HEK293 (cell line): ENCODE results near the gene AGAP1.
A peak's percentile ranks its signal among the peaks of the same experiment; 100 is the strongest.

Source experiments
- CTCF ChIA-PET: fragments of 350-600 bp; formaldehyde crosslinking; extraction: SDS; loops from one replicate; lab custom pipeline; 2021; ENCODE audit warnings: antibody characterized with exemption; lab: Yijun Ruan, JAX
- POLR2A ChIA-PET: fragments of 300-600 bp; formaldehyde crosslinking; extraction: SDS; loops from one replicate; lab custom pipeline; 2020; ENCODE audit warnings: antibody characterized with exemption, inconsistent platforms; lab: Yijun Ruan, JAX
- H3K27ac ChIP-seq: fragments of 200-500 bp; sonication (Bioruptor generic); 2 replicates; pipeline ENCODE4 v1.5.1; 2014; ENCODE audit warnings: low read depth, low read length, control low read depth, inconsistent platforms; ENCODE audit errors: extremely low read depth
- H3K36me3 ChIP-seq, 2 experiments: fragments of 200-500 bp in 1 of 2; sonication (Bioruptor generic) in 1 of 2; 1 replicate in 1 of 2; 2 replicates in 1 of 2; pipeline ENCODE4 v1.5.1; 2014 to 2017; ENCODE audit warnings: inconsistent platforms in 2 of 2, low read length in 2 of 2; ENCODE audit not compliant: control insufficient read depth in 2 of 2, insufficient read depth in 1 of 2
- H3K4me1 ChIP-seq: fragments of 200-500 bp; sonication (Bioruptor generic); 2 replicates; pipeline ENCODE4 v1.5.1; 2014; ENCODE audit warnings: mild to moderate bottlenecking, low read length, inconsistent platforms; ENCODE audit not compliant: control insufficient read depth, insufficient read depth
- H3K4me3 ChIP-seq: 2 replicates; pipeline ENCODE4 v1.5.1; 2011; ENCODE audit warnings: low read depth, mild to moderate bottlenecking, control low read depth, low read length, moderate library complexity
- H3K9me3 ChIP-seq: fragments of 200-500 bp; sonication (Bioruptor generic); 2 replicates; pipeline ENCODE4 v1.5.1; 2014; ENCODE audit warnings: low read depth, low read length, inconsistent platforms; ENCODE audit not compliant: control insufficient read depth, insufficient read depth
- BCL11A ChIP-seq: fragments of 450-650 bp; formaldehyde crosslinking; IDR thresholded peaks from 2 replicates; pipeline ENCODE4 v1.5.1; 2016; ENCODE audit warnings: low read depth, missing biosample characterization, missing genetic modification characterization
- FEZF1 ChIP-seq: fragments of 450-650 bp; formaldehyde crosslinking; IDR thresholded peaks from 2 replicates; pipeline ENCODE4 v1.5.1; 2016; ENCODE audit warnings: missing biosample characterization, missing genetic modification characterization
- SETDB1 ChIP-seq: IDR thresholded peaks from one replicate; pipeline ENCODE4 v1.6.1; 2017; ENCODE audit warnings: mild to moderate bottlenecking, low read length, moderate library complexity, mixed read lengths; ENCODE audit not compliant: insufficient read length
- ZEB2 ChIP-seq: fragments of 450-650 bp; formaldehyde crosslinking; IDR thresholded peaks from 2 replicates; pipeline ENCODE4 v1.5.1; 2016; ENCODE audit warnings: missing biosample characterization, missing genetic modification characterization
- ZFHX2 ChIP-seq: fragments of 450-650 bp; formaldehyde crosslinking; conservative IDR thresholded peaks from 2 replicates; pipeline ENCODE4 v1.5.1; 2016; ENCODE audit warnings: missing biosample characterization, missing genetic modification characterization
- ZNF133 ChIP-seq: fragments of 450-650 bp; formaldehyde crosslinking; IDR thresholded peaks from 2 replicates; pipeline ENCODE4 v1.5.1; 2016; ENCODE audit warnings: missing biosample characterization, missing genetic modification characterization
- ZNF155 ChIP-seq: fragments of 450-650 bp; formaldehyde crosslinking; IDR thresholded peaks from 2 replicates; pipeline ENCODE4 v1.5.1; 2016; ENCODE audit warnings: missing biosample characterization, missing genetic modification characterization
- ZNF169 ChIP-seq: fragments of 450-650 bp; formaldehyde crosslinking; IDR thresholded peaks from 2 replicates; pipeline ENCODE4 v1.5.1; 2016; ENCODE audit warnings: missing biosample characterization, missing genetic modification characterization
- ZNF202 ChIP-seq: fragments of 450-650 bp; formaldehyde crosslinking; IDR thresholded peaks from 2 replicates; pipeline ENCODE4 v1.5.1; 2016; ENCODE audit warnings: missing biosample characterization, missing genetic modification characterization, borderline replicate concordance
- ZNF501 ChIP-seq: fragments of 450-650 bp; formaldehyde crosslinking; IDR thresholded peaks from 2 replicates; pipeline ENCODE4 v1.5.1; 2016; ENCODE audit warnings: missing biosample characterization, missing genetic modification characterization
- ZNF514 ChIP-seq: fragments of 450-650 bp; formaldehyde crosslinking; IDR thresholded peaks from 2 replicates; pipeline ENCODE4 v1.5.1; 2016; ENCODE audit warnings: missing biosample characterization, missing genetic modification characterization
- ZNF521 ChIP-seq: fragments of 450-650 bp; formaldehyde crosslinking; IDR thresholded peaks from 2 replicates; pipeline ENCODE4 v1.5.1; 2017; ENCODE audit warnings: missing biosample characterization, mild to moderate bottlenecking, missing genetic modification characterization
- ZNF791 ChIP-seq: fragments of 450-650 bp; formaldehyde crosslinking; IDR thresholded peaks from 2 replicates; pipeline ENCODE4 v1.5.1; 2016; ENCODE audit warnings: missing biosample characterization, missing genetic modification characterization
- TF ChIP-seq, protein P1 (sequence below): fragments of 450-650 bp; formaldehyde crosslinking; IDR thresholded peaks from 2 replicates; pipeline ENCODE4 v1.5.1; 2017; ENCODE audit warnings: missing biosample characterization, missing genetic modification characterization
- TF ChIP-seq, protein P2 (sequence below): sonication (generic); formaldehyde crosslinking; IDR thresholded peaks from 2 replicates; pipeline ENCODE4 v1.8.1; 2022; ENCODE audit warnings: mild to moderate bottlenecking, moderate library complexity, missing genetic modification reagents
- TF ChIP-seq, protein P3 (sequence below): fragments of 450-650 bp; formaldehyde crosslinking; IDR thresholded peaks from 2 replicates; pipeline ENCODE4 v1.5.1; 2016; ENCODE audit warnings: missing biosample characterization, missing genetic modification characterization, borderline replicate concordance
- TF ChIP-seq, protein P4 (sequence below): fragments of 450-650 bp; IDR thresholded peaks from 2 replicates; pipeline ENCODE4 v1.5.1; 2018; ENCODE audit warnings: missing biosample characterization, missing genetic modification characterization

The AGAP1 gene

DNA sequence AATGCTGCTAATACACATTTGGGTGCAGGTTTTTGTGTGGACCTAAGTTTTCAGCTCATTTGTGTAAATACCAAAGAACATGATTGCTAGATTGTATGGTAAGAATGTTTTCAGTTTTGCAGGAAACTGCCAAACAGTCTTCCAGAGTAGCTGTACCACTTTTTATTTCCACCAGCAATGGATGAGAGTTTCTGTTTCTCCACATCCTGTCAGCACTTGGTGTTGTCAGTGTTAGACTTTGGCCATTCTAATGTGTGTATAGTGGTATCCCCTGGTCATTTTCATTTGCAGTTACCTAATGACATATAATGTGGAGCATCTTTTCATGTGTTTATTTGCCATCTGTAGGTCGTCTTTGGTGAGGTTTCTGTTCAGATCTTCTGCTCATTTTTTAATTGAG is 337.9 kb downstream of the AGAP1 start:
- H3K27ac ChIP-seq = no peak overlapping the region
- POLR2A ChIA-PET = no interaction called here
- CTCF ChIA-PET = interaction anchor here (0.7 kb wide), 1 partner anchor 156 kb away, joined by 3 read pairs; no protein-coding TSS in a partner anchor
- no peaks in the 10 kb centered on the region for H3K4me1 ChIP-seq
- no peak for TF ChIP-seq FEZF1 (tag by site-specific recombination)
- TF ChIP-seq, protein P1, sequence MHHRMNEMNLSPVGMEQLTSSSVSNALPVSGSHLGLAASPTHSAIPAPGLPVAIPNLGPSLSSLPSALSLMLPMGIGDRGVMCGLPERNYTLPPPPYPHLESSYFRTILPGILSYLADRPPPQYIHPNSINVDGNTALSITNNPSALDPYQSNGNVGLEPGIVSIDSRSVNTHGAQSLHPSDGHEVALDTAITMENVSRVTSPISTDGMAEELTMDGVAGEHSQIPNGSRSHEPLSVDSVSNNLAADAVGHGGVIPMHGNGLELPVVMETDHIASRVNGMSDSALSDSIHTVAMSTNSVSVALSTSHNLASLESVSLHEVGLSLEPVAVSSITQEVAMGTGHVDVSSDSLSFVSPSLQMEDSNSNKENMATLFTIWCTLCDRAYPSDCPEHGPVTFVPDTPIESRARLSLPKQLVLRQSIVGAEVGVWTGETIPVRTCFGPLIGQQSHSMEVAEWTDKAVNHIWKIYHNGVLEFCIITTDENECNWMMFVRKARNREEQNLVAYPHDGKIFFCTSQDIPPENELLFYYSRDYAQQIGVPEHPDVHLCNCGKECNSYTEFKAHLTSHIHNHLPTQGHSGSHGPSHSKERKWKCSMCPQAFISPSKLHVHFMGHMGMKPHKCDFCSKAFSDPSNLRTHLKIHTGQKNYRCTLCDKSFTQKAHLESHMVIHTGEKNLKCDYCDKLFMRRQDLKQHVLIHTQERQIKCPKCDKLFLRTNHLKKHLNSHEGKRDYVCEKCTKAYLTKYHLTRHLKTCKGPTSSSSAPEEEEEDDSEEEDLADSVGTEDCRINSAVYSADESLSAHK (tag by site-specific recombination) = 0 out of 2 replicates have a peak, but pooled peaks have one; percentile 14
- TF ChIP-seq ZNF514 = no peak
- TF ChIP-seq, all 188 proteins: peak for 1
- Histone ChIP-seq H3K36me3 (peaks cover 0 to 3% of the 10 kb centered on the region in 2 experiments; a peak in 1 of 3 replicates), H3K9me3 (no peaks in the 10 kb centered on the region), H3K4me3 (no peak overlapping the region)

DNA sequence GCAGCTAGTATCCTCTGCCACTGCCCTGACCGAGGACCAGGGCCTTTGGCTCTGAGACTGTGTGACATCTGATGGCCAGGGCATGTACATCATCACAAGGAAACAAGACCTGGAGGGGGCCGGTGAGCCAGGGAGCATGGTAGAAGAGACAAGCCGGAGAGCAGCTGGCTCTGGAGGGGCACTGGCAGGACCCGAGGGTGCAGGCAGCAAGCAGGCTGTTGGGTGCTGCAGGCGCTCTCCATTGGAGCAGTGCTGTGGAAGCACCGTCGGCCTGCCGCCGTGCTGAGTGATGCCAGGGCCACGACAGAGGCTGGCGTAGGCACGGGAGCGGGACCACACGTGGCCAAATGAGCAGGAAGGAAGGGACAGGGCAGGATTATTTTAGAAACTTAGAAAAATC is 339.1 kb downstream of the AGAP1 start:
- H3K4me3 ChIP-seq = no peak overlapping the region
- no peak overlapping the region for H3K27ac ChIP-seq
- H3K36me3 ChIP-seq = peaks cover 0 to 3% of the 10 kb centered on the region in 2 experiments; a peak in 1 of 3 replicates
- H3K9me3 ChIP-seq = no peaks in the 10 kb centered on the region
- CTCF ChIA-PET = no interaction called here
- no peaks in the 10 kb centered on the region for H3K4me1 ChIP-seq
- TF ChIP-seq ZNF501 (tag by site-specific recombination) = no peak
- no peak for TF ChIP-seq ZEB2 (tag by site-specific recombination)
- TF ChIP-seq, protein P2, sequence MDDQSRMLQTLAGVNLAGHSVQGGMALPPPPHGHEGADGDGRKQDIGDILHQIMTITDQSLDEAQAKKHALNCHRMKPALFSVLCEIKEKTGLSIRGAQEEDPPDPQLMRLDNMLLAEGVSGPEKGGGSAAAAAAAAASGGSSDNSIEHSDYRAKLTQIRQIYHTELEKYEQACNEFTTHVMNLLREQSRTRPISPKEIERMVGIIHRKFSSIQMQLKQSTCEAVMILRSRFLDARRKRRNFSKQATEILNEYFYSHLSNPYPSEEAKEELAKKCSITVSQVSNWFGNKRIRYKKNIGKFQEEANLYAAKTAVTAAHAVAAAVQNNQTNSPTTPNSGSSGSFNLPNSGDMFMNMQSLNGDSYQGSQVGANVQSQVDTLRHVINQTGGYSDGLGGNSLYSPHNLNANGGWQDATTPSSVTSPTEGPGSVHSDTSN (CRISPR knock-in tag) = no peak
- TF ChIP-seq, all 188 proteins: peak for 0
- POLR2A ChIA-PET = no interaction called here

DNA sequence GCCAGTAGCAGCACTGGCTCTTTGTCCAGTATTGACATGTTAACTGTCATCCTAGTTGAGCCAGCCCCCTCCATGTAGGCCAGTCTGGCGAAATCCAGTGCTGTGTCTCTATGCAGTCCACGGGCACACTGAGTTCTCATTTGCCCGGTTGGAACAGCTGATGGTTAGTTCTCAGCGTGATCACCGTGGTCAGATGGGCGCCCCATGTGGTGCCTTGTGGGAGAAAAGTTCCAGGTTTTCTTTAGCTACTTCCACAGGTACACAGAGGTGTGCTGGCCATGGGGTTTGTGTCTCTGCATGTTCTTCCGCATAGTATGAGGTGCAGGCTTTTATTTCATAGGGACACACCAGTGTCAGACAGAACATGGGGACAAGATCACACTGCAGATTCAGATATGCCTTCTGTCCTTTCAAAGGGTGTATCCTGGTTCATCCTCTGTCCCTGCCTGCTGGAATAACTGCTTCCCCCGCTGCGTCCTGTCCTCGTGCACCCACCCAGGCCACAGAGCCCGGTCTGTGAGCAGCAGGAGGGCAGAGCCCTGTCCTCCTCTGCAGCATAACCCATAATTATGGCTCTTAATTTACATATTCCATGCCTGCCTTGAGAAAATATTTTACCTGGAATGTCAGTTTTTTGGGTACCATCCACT is 340.3 kb downstream of the AGAP1 start:
- POLR2A ChIA-PET = no interaction called here
- Histone ChIP-seq H3K9me3 (no peaks in the 10 kb centered on the region), H3K4me1 (no peaks in the 10 kb centered on the region), H3K36me3 (no peaks in the 10 kb centered on the region), H3K4me3 (no peak overlapping the region), H3K27ac (no peak overlapping the region)
- TF ChIP-seq ZNF202 (tag by site-specific recombination) = no peak
- TF ChIP-seq BCL11A (tag by site-specific recombination) = no peak
- no peak for TF ChIP-seq ZNF521 (tag by site-specific recombination)
- TF ChIP-seq FEZF1 (tag by site-specific recombination) = no peak
- CTCF ChIA-PET = no interaction called here

DNA sequence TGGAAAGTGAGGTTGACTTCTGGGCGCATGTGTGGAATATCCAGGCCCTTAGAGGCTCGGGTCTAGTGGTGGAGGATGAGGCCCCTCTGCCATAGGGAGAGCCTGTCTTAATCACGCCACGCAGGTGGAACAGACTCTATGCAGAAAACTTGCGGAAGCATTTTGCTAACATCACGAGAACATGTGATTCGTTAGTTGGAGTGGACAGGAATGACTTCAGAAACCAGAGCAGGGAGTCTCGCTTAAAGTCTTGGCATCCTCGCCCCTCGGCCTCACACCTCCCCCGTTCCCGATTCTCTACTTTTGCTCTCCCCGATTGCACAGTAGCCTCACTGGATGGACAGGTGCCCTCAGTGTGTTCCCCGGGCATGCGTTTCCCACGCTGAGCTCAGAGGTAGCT is 340.9 kb downstream of the AGAP1 start:
- CTCF ChIA-PET = no interaction called here
- POLR2A ChIA-PET = no interaction called here

More for the DNA sequence above, 340.9 kb downstream of the AGAP1 start:
- no peaks in the 10 kb centered on the region for H3K36me3 ChIP-seq
- TF ChIP-seq, protein P1 (tag by site-specific recombination) = no peak
- TF ChIP-seq SETDB1 (no peak), ZNF169 (no peak), ZNF791 (no peak), ZNF155 (tag by site-specific recombination) (no peak), ZFHX2 (no peak), ZNF133 (tag by site-specific recombination) (no peak)
- TF ChIP-seq, protein P3, sequence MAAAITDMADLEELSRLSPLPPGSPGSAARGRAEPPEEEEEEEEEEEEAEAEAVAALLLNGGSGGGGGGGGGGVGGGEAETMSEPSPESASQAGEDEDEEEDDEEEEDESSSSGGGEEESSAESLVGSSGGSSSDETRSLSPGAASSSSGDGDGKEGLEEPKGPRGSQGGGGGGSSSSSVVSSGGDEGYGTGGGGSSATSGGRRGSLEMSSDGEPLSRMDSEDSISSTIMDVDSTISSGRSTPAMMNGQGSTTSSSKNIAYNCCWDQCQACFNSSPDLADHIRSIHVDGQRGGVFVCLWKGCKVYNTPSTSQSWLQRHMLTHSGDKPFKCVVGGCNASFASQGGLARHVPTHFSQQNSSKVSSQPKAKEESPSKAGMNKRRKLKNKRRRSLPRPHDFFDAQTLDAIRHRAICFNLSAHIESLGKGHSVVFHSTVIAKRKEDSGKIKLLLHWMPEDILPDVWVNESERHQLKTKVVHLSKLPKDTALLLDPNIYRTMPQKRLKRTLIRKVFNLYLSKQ (tag by site-specific recombination) = no peak
- TF ChIP-seq, protein P4, sequence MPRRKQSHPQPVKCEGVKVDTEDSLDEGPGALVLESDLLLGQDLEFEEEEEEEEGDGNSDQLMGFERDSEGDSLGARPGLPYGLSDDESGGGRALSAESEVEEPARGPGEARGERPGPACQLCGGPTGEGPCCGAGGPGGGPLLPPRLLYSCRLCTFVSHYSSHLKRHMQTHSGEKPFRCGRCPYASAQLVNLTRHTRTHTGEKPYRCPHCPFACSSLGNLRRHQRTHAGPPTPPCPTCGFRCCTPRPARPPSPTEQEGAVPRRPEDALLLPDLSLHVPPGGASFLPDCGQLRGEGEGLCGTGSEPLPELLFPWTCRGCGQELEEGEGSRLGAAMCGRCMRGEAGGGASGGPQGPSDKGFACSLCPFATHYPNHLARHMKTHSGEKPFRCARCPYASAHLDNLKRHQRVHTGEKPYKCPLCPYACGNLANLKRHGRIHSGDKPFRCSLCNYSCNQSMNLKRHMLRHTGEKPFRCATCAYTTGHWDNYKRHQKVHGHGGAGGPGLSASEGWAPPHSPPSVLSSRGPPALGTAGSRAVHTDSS (tag by site-specific recombination) = no peak
- TF ChIP-seq, all 188 proteins: peak for 0
- no peaks in the 10 kb centered on the region for H3K4me1 ChIP-seq
- H3K9me3 ChIP-seq = no peaks in the 10 kb centered on the region
- H3K4me3 ChIP-seq = no peak overlapping the region
- no peak overlapping the region for H3K27ac ChIP-seq
